ENCODE data around the gene DYSF.

- TF ChIP-seq CTCF (conservative IDR thresholded peaks at IDR 0.05; ENCODE audit: low read depth, low read length) (no peak), EZH2 (IDR thresholded peaks at IDR 0.05; ENCODE audit: borderline replicate concordance, low read depth, low read length, poor library complexity, severe bottlenecking) (no peak)
Observed at GRCh38 chr2:71528749-71529148, 75.4 kb downstream of the DYSF start.
